ENCODE results near the gene RPL11.
A peak's percentile ranks its signal among the peaks of the same experiment; 100 is the strongest.
"Not testable (repeated sequence)": the region's sequence is repeated elsewhere in the genome, so short reads cannot be mapped to it uniquely, and the experiment has no call there.

Gene RPL11

DNA sequence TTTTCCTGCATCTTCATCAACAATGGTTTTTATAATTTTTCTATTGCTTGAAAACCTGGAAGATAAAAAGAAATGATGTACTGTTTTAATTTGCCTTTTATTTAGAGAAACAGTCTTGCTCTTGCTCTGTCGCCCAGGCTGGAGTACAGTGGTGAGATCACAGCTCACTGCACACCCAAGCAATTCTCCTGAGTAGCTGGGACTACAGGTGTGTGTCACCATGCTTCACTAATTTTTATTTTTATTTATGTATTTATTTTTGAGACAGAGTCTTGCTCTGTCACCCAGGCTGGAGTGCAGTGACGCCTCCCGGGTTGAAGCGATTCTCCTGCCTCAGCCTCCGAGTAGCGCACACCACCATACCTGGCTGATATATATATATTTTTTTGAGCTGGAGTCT lies 43.0 kb upstream of the RPL11 start:
- DNase-seq (ENCODE audit: extremely low spot score) = no peak
- ChIA-PET POLR2A (no interaction called here), CTCF (interaction anchor here (1.3 kb wide), 1 partner anchor 11 kb away, joined by 5 read pairs; no protein-coding TSS in a partner anchor)
- no peak for TF ChIP-seq FOXK2 (IDR thresholded peaks at IDR 0.05)
- no peak for TF ChIP-seq L3MBTL2 (conservative IDR thresholded peaks at IDR 0.05)
- no peak for TF ChIP-seq SUZ12 (IDR thresholded peaks at IDR 0.05)
- TF ChIP-seq FOXM1 (IDR thresholded peaks at IDR 0.05; ENCODE audit: borderline replicate concordance) = no peak
- TF ChIP-seq HDGF (IDR thresholded peaks at IDR 0.05; ENCODE audit: borderline replicate concordance) = no peak
- no peak for TF ChIP-seq SP1 (IDR thresholded peaks at IDR 0.05)
- TF ChIP-seq, protein P1, sequence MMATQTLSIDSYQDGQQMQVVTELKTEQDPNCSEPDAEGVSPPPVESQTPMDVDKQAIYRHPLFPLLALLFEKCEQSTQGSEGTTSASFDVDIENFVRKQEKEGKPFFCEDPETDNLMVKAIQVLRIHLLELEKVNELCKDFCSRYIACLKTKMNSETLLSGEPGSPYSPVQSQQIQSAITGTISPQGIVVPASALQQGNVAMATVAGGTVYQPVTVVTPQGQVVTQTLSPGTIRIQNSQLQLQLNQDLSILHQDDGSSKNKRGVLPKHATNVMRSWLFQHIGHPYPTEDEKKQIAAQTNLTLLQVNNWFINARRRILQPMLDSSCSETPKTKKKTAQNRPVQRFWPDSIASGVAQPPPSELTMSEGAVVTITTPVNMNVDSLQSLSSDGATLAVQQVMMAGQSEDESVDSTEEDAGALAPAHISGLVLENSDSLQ (IDR thresholded peaks at IDR 0.05) = no peak
- TF ChIP-seq CTBP1 (IDR thresholded peaks at IDR 0.05; ENCODE audit: borderline replicate concordance) = no peak
- TF ChIP-seq TARDBP (IDR thresholded peaks at IDR 0.05) = no peak
- TF ChIP-seq ARNT (IDR thresholded peaks at IDR 0.05) = no peak

- CTCF ChIA-PET = interaction anchor here (1.3 kb wide), 1 partner anchor 12 kb away, joined by 5 read pairs; no protein-coding TSS in a partner anchor
- POLR2A ChIA-PET = interaction anchor here (2.0 kb wide), 1 partner anchor 42 kb away, joined by 6 read pairs; the partner anchor contains the start of gene RPL11
- not testable (repeated sequence) for DNase-seq (ENCODE audit: extremely low spot score)
Observed at GRCh38 chr1:23649157-23649556, 42.4 kb upstream of the RPL11 start.

GRCh38 chr1:23650344-23650990 lies 41.1 kb upstream of the RPL11 start:
- CTCF ChIA-PET = interaction anchor here (0.6 to 1.3 kb wide), 4 partner anchors 13 to 105 kb away, joined by 3 to 5 read pairs (median 4); no protein-coding TSS in a partner anchor
- no peak for DNase-seq (ENCODE audit: extremely low spot score)
- TF ChIP-seq FOXM1 (IDR thresholded peaks at IDR 0.05; ENCODE audit: borderline replicate concordance) = no peak
- no peak for TF ChIP-seq FOXK2 (IDR thresholded peaks at IDR 0.05)
- TF ChIP-seq HDGF (IDR thresholded peaks at IDR 0.05; ENCODE audit: borderline replicate concordance) = no peak
- TF ChIP-seq, protein P1 (IDR thresholded peaks at IDR 0.05) = no peak
- no peak for TF ChIP-seq ARNT (IDR thresholded peaks at IDR 0.05)
- no peak for TF ChIP-seq ZNF384 (IDR thresholded peaks at IDR 0.05)
- no peak for TF ChIP-seq NFRKB (IDR thresholded peaks at IDR 0.05)
- no peak for TF ChIP-seq SUZ12 (IDR thresholded peaks at IDR 0.05)
- no peak for TF ChIP-seq BHLHE40 (IDR thresholded peaks at IDR 0.05; ENCODE audit: borderline replicate concordance)
- no peak for TF ChIP-seq FOXA1 (IDR thresholded peaks at IDR 0.05)
- no peak for TF ChIP-seq SP1 (IDR thresholded peaks at IDR 0.05)
- POLR2A ChIA-PET = interaction anchor here (2.0 kb wide), 1 partner anchor 41 kb away, joined by 6 read pairs; the partner anchor contains the start of gene RPL11

GRCh38 chr1:23651069-23651808 lies 40.4 kb upstream of the RPL11 start:
- DNase-seq (ENCODE audit: extremely low spot score) = no peak
- ChIA-PET POLR2A (interaction anchor here (1.3 to 2.0 kb wide), 2 partner anchors 40 to 97 kb away, joined by 3 to 6 read pairs; partner anchors contain the start of gene RPL11), CTCF (interaction anchor here (0.6 to 1.3 kb wide), 3 partner anchors 14 to 16 kb away, joined by 3 to 5 read pairs (median 4); no protein-coding TSS in a partner anchor)
- TF ChIP-seq SP1 (IDR thresholded peaks at IDR 0.05) = no peak
- TF ChIP-seq FOXM1 (IDR thresholded peaks at IDR 0.05; ENCODE audit: borderline replicate concordance) = no peak
- TF ChIP-seq SUZ12 (IDR thresholded peaks at IDR 0.05) = no peak
- TF ChIP-seq, protein P1 (IDR thresholded peaks at IDR 0.05) = no peak
- no peak for TF ChIP-seq CTBP1 (IDR thresholded peaks at IDR 0.05; ENCODE audit: borderline replicate concordance)
- TF ChIP-seq ARNT (IDR thresholded peaks at IDR 0.05) = no peak
- no peak for TF ChIP-seq HDGF (IDR thresholded peaks at IDR 0.05; ENCODE audit: borderline replicate concordance)

- DNase-seq (ENCODE audit: extremely low spot score) = peak; percentile 80
- CTCF ChIA-PET = interaction anchor here (0.6 to 1.3 kb wide), 13 partner anchors 8 to 765 kb away, joined by 3 to 9 read pairs (median 3); no protein-coding TSS in a partner anchor
- TF ChIP-seq FOXA1 (IDR thresholded peaks at IDR 0.05) = no peak
- TF ChIP-seq TARDBP (IDR thresholded peaks at IDR 0.05) = no peak
- no peak for TF ChIP-seq FOXK2 (IDR thresholded peaks at IDR 0.05)
- no peak for TF ChIP-seq ARNT (IDR thresholded peaks at IDR 0.05)
- no peak for TF ChIP-seq L3MBTL2 (conservative IDR thresholded peaks at IDR 0.05)
- TF ChIP-seq SP1 (IDR thresholded peaks at IDR 0.05) = no peak
- TF ChIP-seq ZNF384 (IDR thresholded peaks at IDR 0.05) = no peak
- no peak for TF ChIP-seq CTBP1 (IDR thresholded peaks at IDR 0.05; ENCODE audit: borderline replicate concordance)
- no peak for TF ChIP-seq ELF4 (IDR thresholded peaks at IDR 0.05)
- no peak for TF ChIP-seq HDGF (IDR thresholded peaks at IDR 0.05; ENCODE audit: borderline replicate concordance)
- no peak for TF ChIP-seq BHLHE40 (IDR thresholded peaks at IDR 0.05; ENCODE audit: borderline replicate concordance)
- TF ChIP-seq FOXM1 (IDR thresholded peaks at IDR 0.05; ENCODE audit: borderline replicate concordance) = no peak
- TF ChIP-seq, protein P1 (IDR thresholded peaks at IDR 0.05) = no peak
- POLR2A ChIA-PET = interaction anchor here (2.2 kb wide), 1 partner anchor 34 kb away, joined by 4 read pairs; the partner anchor contains the start of gene RPL11
Observed at GRCh38 chr1:23657659-23658275, 33.8 kb upstream of the RPL11 start.
